ENCODE measurements around the gene FAM174B.

The FAM174B gene

GRCh38 chr15:92645051-92645631 lies 10.4 kb downstream of the FAM174B start:
- no peak for TF ChIP-seq SIN3A (IDR thresholded peaks at IDR 0.05; ENCODE audit: borderline replicate concordance, insufficient read depth, low read length)
- no peak for TF ChIP-seq POLR2AphosphoS5 (IDR thresholded peaks at IDR 0.05; ENCODE audit: low read depth, low read length)
- no peak for TF ChIP-seq FOXP2 (optimal IDR thresholded peaks at IDR 0.05; ENCODE audit: borderline replicate concordance, extremely low read depth, extremely low read length, insufficient read depth)
- no peak for TF ChIP-seq REST (IDR thresholded peaks at IDR 0.05; ENCODE audit: insufficient read depth in 1 of 2, low read depth in 2 of 2, low read length in 2 of 2)
- TF ChIP-seq TAF1 (IDR thresholded peaks at IDR 0.05; ENCODE audit: borderline replicate concordance, insufficient read depth, low read length), result no peak

- TF ChIP-seq POLR2AphosphoS5 (IDR thresholded peaks at IDR 0.05; ENCODE audit: low read depth, low read length) (no peak), FOXP2 (optimal IDR thresholded peaks at IDR 0.05; ENCODE audit: borderline replicate concordance, extremely low read depth, extremely low read length, insufficient read depth) (no peak), REST (IDR thresholded peaks at IDR 0.05; ENCODE audit: insufficient read depth in 1 of 2, low read depth in 2 of 2, low read length in 2 of 2) (no peak), SIN3A (IDR thresholded peaks at IDR 0.05; ENCODE audit: borderline replicate concordance, insufficient read depth, low read length) (no peak), TAF1 (IDR thresholded peaks at IDR 0.05; ENCODE audit: borderline replicate concordance, insufficient read depth, low read length) (no peak)
Observed at GRCh38 chr15:92643849-92644815, 11.4 kb downstream of the FAM174B start.

- TF ChIP-seq POLR2AphosphoS5 (IDR thresholded peaks at IDR 0.05; ENCODE audit: low read depth, low read length) (no peak), FOXP2 (optimal IDR thresholded peaks at IDR 0.05; ENCODE audit: borderline replicate concordance, extremely low read depth, extremely low read length, insufficient read depth) (no peak), REST (IDR thresholded peaks at IDR 0.05; ENCODE audit: insufficient read depth in 1 of 2, low read depth in 2 of 2, low read length in 2 of 2) (no peak), SIN3A (IDR thresholded peaks at IDR 0.05; ENCODE audit: borderline replicate concordance, insufficient read depth, low read length) (no peak), TAF1 (IDR thresholded peaks at IDR 0.05; ENCODE audit: borderline replicate concordance, insufficient read depth, low read length) (no peak)
Observed at GRCh38 chr15:92638709-92639365, 16.7 kb downstream of the FAM174B start.

- TF ChIP-seq POLR2AphosphoS5 (IDR thresholded peaks at IDR 0.05; ENCODE audit: low read depth, low read length), result no peak
- no peak for TF ChIP-seq SIN3A (IDR thresholded peaks at IDR 0.05; ENCODE audit: borderline replicate concordance, insufficient read depth, low read length)
- TF ChIP-seq FOXP2 (optimal IDR thresholded peaks at IDR 0.05; ENCODE audit: borderline replicate concordance, extremely low read depth, extremely low read length, insufficient read depth), result no peak
- TF ChIP-seq TAF1 (IDR thresholded peaks at IDR 0.05; ENCODE audit: borderline replicate concordance, insufficient read depth, low read length), result no peak
- no peak for TF ChIP-seq REST (IDR thresholded peaks at IDR 0.05; ENCODE audit: insufficient read depth in 1 of 2, low read depth in 2 of 2, low read length in 2 of 2)
Observed at GRCh38 chr15:92638291-92638708, 17.3 kb downstream of the FAM174B start.
